EH (cell line): ENCODE data around the gene MED8.
"Not testable (repeated sequence)": the region's sequence is repeated elsewhere in the genome, so short reads cannot be mapped to it uniquely, and the experiment has no call there.

Experiments used
- DNase-seq: peaks from one replicate; pipeline ENCODE4 v3.0.0-alpha.2; 2015; ENCODE audit warnings: low read depth

The MED8 gene

DNA sequence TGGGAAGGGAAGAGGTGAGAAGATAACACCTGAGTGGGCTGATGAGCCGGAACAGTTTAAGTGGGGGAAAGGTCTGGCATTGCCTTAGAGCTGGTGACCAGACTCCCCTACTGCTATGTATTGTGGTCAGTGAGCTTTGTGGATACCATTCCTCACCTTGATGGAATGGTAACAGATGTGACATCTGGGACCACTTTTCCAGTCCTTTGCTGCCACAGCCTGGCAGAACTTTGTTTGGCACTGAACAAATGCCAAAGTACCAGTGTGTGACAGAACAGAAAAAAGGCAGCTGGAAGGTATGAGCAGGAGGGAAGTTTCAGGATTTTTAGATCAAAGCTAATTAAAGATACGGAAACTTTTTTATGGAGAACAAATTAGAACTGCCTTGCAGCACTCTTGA is 6.2 kb downstream of the MED8 start:
- no peak for DNase-seq

DNA sequence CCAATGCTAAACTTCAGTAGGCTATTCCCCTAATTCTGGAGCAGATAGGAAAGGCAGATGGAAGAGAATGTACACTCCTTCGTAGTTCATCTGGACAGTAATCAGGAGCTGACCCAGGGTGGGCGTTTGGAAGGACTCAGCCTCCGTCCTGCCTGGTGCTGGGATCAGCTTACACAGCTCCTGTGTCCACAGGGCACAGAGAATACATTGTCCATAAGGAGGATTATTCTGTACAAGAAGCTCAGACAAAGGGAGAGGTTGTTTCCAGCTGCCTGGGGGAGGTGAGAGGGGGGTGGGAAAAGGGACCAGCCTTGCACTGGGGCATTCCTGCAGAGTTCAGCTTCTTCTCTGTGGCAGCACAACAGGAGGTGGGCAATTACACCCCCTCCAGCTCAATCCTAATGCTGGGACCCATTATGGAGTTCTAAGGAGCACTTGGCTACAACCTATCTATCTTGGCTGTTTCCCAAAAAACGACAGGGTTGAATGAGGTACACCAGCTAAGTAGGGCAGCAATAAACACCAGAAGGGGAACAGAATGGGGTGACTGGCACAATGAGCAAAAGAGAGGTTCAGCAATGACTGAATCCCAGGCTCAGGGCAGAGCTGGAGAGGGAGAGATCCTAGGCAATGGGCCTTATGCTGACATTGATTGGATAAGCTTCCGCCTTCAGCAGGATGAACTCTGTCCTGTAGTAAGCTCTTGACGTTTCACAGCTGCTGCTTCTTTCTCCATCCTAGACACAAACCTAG is 7.4 kb downstream of the MED8 start:
- no peak for DNase-seq

DNA sequence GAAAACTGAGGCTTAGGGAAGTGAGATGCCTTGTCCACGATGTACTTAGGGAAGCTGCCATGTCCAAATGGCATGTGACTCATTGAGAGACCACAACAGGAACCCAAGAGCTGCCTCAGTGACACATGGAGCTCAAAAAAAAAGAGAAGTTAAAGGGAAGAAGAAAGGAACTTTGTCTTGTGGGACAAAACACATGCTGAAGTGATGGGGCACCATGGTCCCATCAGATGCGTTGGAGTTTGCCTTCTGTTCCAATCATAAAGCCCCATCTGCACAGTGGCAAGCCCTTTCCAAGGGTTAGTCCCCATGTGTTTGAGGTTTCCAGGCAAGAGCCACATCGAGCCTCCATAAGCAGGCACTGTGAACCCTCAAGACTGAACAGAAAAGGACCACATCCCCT is 8.0 kb downstream of the MED8 start:
- DNase-seq: no peak

DNA sequence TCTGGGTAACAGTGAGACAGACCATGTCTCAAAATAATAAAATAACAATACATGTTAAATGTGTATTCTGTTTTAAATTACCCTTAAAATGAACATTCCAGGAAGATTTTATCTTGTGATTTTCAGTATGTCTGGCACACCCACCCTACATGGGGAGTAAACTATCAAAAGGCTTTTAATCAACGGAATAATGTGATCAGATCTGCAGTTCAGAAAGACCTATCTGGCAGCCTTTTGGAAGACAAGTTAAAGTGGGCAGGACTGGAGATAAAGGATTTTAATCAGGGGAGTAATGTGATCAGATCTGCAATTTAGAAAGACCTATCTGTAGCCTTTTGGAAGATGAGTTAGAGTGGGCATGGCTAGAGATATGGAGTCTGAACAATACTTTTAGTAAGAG is 10.1 kb downstream of the MED8 start:
- no peak for DNase-seq

DNA sequence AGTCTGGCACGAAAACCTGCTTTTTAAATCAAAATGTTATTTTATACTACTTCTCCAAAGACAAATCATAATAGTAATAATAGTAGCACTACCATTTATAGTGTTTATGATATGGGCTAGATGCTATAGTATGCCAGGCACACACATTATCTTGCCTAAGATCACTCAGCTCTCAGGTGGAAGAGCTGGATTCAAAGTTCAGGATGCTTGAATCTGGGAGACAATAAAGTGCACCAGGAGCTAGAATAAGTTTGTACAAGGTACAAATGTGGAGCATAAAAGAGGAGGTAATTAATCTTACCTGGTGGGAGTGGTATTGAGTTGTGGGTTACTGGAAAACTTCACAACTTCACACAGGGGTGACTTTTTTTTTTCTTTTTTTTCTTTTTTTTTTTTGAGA is 11.8 kb downstream of the MED8 start:
- DNase-seq: no peak

DNA sequence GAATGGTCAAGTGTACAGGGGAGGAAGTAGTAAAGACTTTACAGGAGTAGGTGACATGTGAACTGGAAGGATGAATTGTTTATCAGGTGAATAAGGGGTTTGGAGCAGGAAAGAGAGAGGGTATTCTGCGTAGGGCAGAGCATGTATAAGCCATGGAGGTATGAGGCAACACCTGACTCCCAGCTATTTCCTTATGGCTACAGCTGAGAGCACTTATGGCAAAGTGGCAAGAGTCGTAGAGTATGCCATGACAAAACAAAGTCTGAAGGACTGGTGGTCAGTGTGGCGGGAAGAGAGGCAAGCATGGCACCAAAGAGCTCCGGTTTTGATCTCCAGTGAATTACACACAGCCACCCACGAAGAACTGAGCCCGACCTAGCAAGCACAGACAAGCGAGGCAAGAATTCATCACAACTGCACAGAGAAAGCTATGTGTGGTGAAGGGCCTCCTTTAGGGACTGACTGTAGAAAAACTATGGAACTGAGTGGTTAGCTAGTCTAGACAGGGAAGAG is 12.8 kb downstream of the MED8 start:
- no peak for DNase-seq

DNA sequence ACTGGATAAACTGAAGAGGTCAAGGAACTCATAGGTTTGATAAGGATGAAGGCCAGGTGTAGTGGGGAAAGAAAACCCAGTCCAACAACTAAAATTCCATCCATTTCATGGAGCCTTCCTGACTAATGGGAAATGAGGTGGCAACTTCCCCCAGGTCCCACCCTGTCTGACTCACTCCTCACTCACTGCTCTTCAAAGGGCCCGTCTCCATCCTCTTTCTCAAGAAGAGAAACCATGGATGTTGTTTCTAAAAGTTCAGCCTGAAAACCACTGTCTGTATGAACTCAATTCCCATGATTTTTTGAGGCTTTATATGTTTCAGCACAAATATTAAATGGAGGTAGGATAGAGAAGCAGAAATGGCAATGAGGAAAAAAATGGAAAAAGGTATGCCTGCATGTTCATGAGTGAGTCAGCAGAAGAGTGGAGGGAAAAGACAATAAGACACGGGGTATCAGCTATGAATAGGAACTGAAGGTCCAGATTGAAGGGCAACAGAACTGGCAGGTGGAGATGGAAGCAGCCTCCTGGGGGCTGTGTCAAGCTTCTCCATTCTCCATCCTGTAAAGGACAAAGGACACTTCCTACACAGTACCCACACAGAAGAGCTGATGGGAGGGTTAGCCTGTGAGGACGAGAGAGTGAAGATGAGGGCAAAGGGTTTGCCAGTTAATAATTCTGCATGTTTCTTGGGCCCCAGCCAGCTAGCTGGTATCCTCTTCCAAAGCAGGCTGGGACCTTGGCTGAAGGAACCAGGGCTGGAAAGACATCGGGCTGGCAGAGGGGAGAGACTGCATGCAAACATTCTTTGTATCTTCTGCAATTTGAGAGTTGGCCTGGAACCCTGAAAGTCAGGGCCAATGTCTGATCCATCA is 16.3 kb downstream of the MED8 start:
- peak; percentile 81 for DNase-seq

DNA sequence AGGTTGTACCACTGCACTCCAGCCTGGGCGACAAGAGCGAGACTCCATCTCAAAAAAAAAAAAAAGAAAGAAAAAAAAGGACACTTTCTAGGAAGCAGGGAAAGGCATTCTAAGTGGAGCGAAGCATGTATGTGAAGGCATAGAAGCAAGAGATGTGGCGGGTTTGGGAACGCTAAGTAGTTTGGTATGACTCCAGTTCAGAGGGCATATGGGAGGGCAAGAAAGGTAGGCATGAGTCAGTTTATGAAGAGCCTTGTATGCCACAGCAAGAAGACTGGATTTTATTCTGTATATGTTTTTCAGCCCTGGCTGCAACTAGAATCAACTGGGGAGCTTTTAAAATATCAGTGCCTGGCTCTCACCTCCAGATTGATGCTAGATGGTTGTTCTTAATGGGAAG is 17.4 kb downstream of the MED8 start:
- peak; percentile 44 for DNase-seq

DNA sequence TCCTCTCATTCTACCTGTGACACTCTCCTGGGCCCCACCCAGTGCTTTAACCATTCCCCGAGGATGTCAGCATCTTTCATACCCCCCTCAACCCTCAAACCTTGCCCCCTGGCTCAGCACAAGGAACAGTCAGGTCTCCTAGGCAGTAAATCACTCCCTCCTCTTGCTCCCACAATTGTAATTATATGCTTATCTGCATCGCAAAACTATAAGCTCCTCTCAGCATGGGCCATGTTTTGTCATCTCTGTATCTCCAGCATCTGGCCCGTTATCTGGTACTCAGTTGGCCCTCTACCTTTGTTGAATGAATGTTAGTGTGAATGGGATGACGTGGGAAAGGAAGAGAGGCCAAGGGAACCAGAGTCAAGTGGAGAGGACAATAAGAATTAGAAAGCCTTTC is 19.0 kb downstream of the MED8 start:
- DNase-seq: no peak

DNA sequence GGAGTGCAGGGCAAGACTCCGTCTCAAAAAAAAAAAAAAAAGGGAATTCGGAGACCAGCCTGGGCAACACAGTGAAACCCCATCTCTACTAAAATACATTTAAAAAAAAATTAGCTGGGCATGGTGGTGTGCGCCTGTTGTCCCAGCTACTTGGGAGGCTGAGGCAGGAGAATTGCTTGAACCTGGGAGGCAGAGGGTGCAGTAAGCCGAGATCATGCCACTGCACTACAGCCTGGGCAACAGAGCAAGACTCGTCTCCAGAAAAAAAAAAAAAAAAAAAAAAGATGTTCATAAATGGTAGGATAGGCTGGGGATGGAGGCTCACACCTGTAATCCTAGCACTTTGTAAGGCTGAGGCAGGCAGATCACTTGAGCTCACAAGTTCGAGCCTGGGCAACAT is 19.8 kb downstream of the MED8 start:
- not testable (repeated sequence) for DNase-seq

DNA sequence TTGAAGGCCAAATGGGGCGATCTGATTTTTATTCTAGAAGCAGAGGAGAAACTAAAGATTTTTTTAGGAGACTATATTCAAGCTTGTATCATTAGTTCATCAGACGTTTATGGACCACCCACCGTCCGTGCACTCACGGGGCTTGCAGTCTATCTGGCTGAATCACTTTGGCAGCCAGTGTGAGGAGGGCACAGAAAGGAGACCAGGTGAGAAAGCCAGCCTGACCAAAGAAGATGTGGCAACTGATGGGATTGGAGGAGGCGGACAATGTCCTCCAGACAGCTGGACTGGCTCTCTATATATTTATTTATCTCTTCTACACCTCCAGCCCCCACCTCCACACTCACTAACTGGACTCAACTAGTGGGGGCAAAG is 21.0 kb downstream of the MED8 start:
- no peak for DNase-seq

DNA sequence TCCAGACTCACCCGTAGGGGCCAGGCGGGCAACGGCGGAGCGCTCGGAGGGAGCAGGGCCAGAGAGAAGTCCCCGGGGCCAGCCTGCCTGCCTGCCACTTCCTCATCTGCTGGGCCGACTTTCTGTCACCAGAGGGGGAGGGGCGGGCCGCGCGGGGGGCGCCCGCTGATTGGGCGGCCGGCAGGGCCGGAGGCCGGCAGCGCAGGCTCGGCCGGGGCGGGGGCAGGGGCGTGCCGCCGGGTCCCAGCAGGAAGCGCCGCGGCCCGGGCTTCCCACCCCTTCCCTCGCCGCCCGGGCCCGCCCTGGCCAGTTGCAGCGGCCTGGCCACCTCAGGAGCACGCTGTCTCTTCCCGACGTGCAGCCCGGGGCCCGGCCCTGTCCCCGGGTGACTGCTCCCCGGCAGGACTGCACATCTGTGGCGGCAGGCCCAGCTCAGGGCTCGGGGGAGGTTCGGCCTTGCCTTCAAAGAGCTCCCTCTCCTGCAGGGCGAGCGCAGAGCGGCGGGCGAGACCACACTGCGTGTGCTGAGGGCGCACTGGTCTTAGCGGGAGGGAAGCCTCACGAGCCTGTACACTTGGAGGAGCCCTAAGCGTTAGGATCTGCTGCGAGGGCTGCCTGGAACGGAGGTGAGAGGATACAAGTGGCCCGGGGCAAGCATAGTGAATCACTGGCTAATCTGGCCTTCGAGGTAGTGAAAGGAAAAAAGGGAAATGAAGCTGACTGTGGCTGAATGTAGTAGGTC is 21.5 kb downstream of the MED8 start, which contains the start of gene ELOVL1:
Gene ELOVL1 (minus strand): TSS at position 108 of the 742 bp plus-strand sequence. CDS start 2,402 bp downstream, outside the sequence.
- DNase-seq: peak; percentile 92

DNA sequence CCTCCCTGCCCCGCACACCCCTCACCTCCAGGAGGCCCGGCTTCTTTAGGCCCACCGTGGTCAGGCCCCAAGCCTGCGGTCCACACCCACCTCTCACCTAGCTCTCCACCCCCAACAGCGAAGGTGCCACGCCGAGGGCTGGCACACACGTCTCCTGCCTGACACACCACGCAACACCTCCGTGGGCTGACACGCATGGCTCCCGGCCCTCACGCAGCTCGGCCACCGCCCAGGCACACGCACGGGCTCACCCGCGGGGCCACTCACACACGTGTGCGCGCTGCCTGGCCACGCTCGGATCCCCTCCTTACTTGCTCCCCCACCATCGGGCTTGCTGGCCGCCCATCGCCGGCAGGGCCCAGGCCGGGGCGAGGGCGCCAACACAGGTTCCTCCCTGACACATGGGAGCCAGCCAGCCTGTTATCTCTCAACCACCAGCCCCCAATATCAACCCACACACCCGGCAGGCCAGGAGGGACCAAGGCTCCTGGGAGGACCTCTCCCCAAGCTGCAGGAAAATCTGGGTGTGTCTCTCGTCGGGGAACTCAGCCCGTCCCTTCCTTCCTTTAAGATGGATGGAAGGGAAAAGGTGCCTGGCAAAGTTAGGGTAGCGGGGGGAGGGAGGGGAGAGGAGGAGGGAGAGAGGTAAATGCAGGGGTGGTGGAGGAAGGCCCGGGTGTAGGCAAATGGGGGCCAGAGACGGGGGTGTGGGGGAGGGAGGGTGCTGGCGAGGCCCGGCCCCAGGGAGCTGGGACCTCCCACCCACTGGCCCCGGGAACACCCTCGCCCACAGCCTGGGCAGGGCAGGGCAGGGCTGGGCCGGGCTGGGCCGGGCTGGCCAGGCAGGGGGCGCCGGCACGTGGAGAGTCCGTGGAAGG is 22.3 kb downstream of the MED8 start:
- DNase-seq: no peak

DNA sequence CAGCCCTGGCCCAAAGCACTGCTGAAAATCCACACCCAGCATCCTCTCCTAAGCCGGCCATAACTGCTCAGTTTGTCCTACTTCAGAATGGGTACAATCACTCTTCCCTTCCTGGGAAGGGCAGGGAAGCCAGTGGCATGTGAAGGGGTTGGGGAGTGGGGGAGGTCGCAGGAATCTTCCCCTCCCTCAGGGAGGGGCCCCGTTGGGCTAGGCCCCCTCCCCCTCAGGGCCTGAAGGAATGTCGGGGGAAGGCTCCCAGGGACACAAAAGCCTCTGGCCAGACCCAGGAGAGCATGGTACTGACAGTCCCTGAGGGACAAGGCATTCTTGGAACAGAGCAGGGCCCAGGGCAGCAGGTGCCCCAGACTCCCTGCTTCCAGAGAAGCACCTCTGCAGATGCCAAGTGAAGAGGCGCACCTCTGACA is 23.0 kb downstream of the MED8 start:
- DNase-seq: peak; percentile 56

DNA sequence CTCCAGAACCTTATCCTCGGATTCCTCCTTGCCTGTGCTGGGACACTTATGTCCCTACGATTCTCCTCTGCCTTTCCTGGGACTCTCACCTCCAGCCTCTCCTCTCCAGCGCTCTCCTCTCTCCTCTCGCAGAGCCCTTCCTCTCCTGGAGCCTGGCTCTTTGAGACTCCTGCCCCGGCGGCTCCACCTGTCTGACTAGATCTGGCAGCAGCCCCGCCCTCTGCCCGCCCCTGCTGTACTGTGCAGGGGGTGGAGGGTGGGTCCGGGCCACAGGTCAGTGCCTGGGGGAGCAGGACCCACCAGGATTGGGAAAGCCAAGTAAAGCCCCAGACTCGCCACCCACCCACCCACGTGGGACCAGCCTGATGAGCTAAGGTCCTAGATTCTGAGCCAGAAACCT is 23.4 kb downstream of the MED8 start:
- no peak for DNase-seq

DNA sequence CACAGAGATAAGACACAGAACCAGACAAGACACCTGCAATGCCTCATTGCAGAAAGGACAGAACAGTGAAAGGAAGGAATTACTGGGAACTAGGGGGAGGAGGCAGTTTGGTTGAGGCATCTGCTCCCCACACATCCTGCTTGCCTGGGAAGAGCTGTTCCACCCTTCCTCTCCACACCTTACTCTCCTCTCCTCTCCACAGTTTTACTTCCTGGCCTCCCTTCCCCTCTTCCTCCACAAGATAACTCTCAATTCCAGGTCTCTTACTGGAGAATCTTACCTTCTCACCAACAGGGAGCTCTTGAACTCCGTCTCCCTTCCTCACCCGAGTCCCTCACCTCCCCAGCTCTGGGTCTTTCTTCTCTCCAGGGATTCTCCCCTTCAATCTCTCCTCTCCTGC is 23.9 kb downstream of the MED8 start:
- no peak for DNase-seq

DNA sequence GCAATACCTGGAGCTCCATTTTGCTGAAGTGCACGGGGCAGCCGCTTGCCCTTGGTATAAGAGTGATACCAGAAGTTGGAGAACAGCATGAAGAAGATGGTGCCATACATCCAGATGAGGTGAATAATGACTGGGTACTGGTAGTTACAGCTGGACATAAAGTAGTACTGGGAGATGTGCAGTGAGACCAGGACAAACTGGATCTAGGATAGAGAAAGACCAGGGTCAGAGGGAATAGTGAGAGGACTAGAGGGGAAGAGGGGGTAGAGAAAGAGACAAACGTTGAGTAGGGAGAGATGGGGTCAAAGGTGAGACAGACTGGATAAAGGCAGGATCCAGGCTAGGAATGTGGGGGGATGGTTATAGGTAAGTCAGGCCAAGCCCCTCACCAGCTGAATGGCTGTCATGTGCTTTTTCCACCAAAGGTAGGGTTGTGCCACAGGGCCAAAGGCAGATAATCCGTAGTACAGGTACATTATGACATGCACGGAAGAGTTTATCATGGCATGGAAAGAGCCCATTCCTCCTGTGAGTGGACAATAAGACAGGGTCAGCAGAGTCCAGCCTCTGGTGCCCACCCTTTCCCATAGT is 25.6 kb downstream of the MED8 start:
- DNase-seq: no peak

DNA sequence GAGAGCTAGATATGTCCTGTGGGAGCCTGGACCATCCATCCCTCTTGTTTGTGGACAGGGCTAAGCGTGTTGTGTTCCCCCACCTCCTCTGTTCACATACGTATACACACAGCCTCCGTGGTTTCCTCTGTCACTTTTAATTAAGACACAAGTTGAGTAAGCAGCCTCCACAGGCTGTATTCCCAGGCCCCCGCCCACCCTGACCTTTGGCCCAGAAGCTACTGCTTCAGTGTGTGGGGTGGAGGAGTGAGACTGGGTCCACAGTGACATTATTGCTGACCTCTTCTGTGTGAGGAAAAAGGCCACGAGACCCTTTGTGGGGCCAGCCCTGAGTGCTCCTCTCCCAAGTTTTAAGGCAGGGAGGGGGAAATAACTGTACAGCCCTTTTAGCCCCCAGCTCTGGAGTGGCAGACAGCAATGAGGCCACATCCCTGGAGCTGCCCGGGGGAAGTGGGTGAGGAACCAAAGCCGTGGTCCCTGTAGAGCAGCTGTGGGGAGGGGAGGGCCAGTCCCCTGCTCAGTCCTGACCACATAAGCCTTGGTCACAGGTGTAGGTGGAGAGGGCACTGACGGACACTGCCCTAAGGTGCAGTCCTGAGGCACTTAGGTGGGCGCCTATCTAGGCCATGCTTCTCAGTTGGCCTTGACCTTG is 26.2 kb downstream of the MED8 start:
- DNase-seq: peak; percentile 48

DNA sequence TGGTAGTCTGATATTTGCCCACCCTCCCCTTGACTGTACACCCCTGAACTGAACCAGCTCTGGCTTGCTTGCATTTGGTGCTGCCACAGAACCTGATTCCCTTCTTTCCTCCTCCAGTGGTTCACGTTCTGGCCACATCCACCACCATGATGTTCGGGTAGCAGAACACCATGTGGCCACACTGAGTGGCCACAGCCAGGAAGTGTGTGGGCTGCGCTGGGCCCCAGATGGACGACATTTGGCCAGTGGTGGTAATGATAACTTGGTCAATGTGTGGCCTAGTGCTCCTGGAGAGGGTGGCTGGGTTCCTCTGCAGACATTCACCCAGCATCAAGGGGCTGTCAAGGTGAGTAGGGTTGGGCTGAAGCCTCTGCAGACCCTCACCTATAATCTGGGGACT is 29.0 kb downstream of the MED8 start:
- DNase-seq: no peak

DNA sequence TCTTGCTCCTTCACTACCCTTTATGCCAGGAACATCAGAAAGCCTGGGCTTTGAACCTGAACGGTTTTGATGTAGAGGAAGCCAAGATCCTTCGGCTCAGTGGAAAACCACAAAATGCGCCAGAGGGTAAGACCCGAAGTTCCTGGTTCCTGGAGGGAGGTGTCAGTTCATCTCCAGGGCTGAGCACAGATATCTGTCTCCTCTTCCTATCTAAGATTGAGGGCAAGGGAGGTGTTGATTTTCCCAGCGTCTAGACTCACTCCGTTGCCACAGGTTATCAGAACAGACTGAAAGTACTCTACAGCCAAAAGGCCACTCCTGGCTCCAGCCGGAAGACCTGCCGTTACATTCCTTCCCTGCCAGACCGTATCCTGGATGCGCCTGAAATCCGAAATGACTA is 29.9 kb downstream of the MED8 start:
- peak; percentile 44 for DNase-seq
